Measurements from ENCODE around the gene DCPS.
"Not testable (repeated sequence)": the region's sequence is repeated elsewhere in the genome, so short reads cannot be mapped to it uniquely, and the experiment has no call there.

The DCPS gene

DNA sequence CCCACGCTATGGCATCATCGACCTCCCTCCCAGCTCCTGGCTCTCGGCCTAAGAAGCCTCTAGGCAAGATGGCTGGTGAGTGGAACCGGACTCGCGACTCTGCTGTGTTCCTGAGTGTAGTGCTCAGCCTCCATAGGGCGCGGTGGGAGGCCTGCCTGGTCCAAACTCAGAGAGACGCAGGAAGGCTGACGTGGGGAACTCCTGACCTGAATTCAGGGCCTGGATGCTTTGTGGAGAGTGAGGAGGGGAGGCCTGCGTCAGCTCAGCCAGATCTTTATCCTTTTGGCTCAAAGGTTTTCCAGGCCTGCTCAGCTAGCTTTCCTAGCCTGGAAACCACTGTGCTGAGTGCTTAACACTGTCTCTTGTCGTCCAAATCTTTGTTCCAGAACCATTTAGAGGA lies 13.0 kb upstream of the DCPS start:
- DNase-seq = no peak

DNA sequence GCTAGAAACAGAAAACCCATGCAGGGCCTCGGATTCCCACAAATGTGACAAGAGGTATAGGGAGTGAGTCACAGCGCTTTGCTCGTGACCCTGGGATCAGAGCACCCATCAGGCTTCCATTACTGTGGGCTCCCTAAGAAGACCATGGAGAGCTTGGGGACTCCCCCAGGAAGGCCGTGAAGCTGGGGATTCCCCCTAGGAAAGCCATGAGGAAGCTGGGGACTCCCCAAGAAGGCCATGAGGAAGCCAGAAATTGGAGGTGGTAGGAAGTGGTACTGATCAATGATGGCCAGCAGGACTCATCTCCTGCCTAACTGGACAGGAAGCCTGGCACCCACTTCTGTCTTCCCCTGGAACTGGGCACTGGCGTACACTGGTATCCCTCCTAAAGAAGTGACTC lies 10.1 kb upstream of the DCPS start:
- DNase-seq = no peak

DNA sequence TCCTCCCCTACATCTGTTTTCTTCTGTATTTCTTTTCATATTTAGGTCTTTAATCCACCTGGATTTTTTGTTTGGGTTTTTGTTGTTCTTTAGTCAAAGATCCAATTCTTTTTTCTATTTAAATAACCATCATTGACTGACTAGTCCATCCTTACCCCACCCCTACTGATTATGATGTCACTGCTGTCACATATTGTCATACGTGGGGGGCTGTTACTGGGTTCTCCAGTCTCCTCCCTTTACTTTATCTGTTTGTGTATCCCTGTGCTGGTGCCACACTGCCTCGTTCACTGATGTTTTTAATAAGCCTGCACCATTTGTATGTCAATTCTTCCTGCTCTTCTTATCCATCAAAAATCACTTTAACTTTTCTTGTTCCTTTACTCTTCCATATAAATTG lies 6.9 kb upstream of the DCPS start:
- no peak for DNase-seq

DNA sequence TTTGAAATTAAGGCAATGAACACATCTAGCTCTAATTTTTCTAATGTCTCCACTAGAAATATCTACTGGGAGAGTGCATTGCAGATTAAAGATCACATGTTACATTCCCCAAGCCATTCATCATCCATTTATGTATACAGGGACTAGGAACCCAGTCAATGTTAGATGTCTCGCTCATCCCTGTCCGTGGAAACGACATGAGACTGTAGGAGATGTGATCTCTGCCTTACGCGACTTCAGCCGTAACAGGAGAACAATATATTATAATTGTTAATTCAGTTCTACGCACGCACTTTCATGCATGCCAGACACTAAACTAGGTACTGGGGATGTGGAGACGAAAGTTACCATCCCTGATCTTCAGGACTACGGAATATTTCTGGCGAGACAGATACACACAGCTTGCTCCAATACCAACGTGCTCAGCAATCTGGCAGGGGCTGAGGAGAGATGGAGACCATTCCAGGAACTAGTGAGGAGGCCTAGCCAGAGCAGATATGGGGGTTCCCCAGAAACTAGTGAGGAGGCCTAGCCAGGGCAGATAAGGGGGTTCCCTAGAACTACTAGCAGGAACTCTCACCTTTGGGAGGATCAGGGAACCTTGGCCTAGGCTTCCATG lies 706 bp downstream of the DCPS start:
- DNase-seq = no peak

DNA sequence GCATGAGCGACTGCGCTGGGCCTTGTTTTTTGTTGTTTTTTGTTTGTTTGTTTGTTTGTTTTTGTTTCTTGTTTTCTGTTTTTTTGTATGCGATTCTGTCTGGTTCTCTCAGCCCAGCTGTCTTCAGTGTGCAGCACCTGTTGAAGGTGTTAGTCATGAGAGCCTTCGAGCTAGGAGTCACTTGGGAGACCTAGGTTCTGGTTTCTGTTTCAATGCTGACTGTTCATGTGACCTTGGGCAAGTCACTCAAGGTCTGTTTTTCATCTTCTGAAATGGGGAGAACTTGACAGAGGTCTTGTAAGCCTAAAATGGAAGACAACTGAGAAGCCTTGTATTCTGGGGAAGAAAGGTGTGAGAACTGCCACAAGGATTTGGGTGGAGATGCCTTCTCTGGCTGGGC lies 1.8 kb downstream of the DCPS start:
- no peak for DNase-seq

DNA sequence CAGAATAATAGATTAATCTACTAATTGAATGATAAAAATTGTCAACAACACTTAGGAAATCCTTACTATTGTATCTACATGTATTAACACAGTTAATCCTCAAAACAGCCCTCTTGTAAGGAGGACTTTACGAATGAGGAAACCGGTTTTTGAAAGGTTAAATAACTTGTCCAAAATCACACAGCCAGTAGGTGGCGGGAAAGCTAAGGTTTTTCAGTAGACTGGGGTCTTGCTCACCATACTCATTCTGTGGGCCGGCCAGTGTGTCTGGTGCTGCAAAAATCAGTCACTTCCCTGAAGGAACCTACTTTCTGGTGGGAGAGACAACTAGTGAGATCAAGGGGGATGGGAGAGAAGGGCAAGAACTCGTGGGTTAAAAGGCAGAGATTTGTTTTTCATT lies 3.8 kb downstream of the DCPS start:
- DNase-seq = peak; percentile 72 to 78

DNA sequence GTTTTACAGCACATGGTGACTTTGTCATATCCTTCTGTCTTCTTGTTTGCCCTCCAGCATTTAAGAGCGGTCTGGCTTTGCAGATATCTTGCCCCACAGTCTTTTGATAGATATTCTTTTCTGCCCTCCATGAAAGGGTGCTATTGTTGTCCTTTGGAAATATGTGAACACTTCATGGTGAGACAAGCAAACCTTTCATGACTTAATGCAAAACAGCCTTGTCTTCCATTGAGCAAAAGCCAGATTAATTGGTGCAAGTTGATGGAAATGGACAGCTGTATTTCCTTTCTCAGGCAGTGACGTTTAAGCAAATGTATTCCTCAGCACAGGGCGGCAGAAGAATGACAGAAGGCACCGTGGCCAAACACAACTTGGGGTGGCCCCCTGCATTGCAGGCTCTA lies 4.4 kb downstream of the DCPS start:
- no peak for DNase-seq

DNA sequence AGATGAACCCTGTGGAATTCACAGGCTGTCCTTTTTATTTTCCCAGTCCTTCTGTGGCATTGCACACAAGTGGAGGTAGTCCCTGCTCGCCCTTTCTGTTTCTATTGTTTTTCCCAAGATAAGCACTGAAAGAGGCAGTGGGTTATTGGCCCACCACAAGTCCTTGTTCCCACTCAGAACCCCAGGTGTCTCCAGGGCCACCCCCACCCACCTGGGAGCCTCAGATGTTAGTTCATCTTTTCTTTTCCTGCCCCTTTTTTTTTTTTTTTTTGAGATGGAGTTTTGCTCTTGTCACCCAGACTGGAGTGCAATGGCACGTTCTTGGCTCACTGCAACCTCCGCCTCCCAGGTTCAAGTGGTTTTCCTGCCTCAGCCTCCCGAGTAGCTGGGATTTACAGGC lies 4.9 kb downstream of the DCPS start:
- not testable (repeated sequence) for DNase-seq

DNA sequence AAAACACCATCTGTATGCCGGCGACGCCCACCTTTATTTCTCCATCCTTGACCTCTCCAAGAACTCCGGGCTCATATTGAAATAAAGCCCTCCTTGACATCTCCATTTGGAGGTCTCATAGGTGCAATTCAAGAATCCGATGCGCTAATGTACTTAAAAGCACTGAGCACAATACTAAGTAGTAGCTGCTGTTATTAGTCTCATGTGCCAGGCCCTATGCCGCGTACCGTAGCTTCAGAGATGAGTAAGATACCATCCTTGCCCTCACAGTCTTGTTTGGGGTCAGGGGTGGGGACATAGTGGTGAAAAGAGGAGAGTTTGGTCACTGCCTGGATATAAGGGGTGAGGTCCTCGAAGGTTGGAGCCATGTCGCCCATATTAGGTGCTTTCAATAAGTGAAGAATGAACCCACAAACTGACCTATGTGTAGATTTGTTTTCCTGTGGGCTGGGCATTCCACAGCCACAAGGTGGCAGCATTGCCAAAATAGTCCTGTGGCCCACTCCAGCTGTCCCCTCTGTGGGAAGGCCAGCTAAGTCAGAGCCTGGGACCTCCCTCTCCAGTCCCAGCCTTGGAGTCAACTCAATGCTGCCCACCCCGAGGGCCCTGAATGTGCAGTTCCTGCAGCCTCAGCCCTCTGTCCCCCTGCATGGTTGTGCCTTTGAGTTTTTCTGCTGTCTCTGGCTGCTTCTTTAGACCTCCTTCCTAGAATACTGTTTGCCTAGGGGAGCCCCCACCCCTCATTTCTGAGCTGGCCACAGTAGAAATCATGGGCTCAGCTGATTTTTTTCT lies 6.5 kb downstream of the DCPS start:
- peak; percentile 39 to 44 for DNase-seq

DNA sequence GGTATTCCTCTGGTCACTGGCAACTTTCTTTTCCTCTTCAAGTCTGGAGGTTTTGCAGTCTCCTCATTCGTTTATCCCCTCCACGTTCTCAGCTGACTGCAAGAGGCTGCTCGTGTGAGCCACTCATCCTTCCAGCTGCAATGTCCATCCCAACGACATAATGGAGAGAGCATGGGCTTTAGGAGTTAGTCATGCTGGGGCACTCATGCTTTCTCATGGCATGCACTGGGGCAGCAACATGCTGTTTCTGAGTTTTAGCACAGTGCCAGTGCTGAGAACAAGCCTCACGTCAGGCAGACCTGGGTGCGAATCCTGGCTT lies 7.1 kb downstream of the DCPS start:
- no peak for DNase-seq

DNA sequence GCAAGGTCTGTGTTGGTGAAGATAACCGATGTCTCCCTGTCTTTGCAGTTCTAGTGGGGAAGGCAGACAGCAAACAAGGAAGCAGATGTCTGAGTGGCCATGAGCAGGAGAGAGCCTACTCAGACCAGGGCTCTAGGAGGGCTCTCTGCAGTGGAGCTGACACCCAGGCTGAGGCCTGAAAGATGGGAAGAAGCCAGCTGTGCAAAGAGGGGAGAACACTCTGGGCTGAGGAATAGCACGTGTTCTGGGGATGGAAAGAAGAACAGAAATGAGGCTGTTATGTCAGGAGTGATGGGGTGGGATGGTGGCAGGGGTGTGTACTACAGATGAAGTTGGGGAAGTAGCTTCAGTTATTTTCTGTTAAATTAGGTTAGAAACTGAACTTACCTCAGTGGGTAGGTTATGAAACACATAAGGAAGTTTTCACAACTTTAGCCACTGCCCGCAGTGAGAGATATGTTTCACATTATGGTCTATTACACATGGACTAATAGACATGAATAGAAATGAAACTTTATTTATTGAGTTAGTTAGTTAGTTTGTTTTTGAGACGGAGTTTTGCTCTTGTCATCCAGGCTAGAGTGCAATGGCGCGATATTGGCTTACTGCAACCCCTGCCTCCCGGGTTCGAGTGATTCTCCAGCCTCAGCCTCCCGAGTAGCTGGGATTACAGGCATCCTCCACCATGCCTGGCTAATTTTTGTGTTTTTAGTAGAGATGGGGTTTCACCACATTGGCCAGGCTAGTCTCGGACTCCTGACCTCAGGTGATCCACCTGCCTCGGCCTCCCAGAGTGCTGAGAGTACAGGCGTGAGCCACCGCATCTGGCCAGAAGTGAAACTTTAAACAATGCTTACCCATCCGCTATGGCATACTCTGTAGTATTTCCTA lies 7.8 kb downstream of the DCPS start:
- peak; percentile 69 to 75 for DNase-seq

DNA sequence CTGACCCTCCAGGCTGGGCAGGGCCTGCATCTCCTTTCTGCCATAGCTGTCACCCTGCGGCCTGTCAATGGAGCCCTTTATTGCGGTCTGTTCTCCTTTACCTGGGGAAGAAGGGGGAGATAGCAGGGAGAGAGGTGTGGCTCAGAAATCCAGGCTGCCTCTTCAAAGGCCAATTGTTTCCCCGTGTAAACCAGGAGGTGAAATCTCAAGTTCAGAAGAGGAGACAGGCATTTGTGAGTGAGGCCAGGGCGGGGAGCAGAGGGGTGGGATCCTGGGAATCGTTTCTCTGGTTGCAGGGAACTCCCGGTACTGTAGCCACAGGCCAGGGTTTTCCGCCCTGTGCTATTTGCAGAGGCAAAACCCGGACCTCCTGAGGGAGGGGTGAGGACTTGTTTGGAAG lies 9.1 kb downstream of the DCPS start:
- DNase-seq = no peak

DNA sequence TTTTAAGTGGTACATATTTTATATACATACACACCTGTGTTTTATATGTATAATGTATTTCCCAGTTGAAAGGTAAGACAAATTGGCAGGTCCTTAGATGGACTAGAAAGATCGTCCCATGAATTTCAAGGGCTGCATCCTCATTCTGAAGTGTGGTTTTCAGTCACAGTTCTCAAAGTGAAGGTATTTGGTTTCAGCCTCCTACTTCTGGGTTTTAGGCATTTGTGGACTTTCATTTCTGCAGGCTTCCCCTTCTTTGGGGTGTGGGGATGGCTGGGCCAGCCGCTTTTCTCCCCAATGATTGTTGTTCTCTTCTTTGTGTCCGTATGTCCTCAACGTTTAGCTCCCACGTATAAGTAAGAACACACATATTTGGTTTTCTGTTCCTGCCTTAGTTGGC lies 10.0 kb downstream of the DCPS start:
- DNase-seq = no peak

DNA sequence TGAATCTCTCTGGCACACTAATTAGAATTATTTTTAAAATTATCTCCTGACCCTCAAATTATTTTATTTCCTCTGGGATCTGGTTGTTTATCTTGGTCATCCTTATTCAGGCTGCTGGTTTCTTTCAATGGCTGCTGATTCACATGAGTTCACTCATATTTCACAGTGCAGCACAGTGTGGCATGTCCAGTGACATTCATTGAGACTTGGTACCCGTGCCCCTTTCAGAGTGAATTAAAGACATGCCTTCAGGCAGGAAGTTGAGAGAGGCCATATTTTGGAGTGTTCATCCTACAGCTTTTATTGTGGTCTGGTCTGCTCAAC lies 13.5 kb downstream of the DCPS start:
- no peak for DNase-seq

DNA sequence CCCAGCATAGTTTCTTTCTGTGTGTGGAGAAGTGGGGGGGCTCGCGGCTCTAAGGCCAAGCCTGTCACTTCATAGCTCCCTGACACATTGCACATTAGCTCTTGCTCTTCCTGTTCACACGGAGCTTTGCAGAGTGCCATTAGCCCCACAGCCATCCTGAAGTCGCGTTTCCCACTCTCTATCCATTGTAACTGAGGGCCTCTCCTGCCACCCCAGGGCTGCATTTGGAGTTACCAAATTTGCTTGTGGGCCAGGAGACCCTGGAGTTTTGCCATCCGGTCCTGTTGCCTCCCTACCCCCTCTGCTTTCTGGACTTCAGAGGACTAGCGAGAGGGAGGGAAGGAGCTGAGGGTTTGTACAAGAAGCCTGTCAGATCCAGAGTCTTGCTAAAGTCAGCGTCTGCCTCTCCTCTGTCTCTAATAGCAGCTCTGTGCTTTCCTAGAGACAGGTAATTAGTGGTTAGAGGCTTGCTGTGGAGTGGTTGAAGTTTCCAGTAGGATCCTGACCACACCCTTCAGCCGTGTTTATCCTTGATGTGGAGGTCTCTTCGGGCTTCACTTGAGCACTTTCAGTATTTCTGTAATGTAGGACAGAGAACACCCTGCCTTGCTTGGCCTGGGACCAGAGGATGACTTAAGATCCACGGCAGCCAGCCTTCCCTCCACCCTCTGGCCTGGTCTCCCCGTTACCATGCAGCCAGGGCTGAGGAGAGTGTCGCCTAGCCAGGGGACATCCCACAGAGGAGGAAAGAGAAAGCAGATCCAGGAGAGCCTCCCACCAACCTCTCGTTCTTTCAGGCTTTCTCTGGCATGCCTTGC lies 14.1 kb downstream of the DCPS start:
- DNase-seq = peak; percentile 90 to 91

DNA sequence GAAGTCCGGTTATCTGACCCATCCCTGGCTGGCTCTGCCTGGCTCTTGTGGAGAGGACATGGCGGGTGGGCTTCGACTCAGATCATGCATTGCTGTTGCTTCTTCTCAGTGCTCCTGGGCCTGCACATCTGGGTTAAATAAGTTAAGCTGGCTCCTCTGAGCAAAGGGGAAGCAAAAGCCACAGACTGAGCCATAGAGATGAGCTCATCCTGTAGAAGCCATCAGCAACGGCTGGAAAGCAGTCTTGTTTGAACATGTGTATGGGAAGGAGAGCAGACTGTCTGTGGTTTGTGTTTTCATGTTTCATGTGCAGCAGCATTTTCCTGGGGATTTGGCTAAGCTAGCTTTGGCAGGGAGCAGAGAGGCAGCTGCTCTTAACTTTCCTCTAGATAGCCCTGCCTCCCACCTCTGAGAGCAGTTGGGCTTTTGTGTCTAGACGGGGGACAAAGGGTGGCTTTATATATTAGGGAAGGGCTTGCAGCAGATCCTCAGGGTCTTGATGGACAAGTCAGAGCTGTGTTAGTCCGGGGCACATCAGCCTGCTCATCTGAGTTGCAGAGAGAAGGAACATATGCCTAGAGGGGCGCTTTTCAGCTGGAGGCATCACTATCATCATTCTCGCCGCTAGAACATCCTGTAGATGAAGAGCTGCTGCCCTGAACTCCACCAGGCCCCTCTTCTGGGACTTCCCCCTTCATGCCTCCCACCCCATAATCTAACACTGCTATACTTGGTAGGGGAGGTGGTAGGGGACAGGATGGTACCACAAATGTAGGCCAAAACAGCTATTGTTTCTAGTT lies 14.9 kb downstream of the DCPS start:
- peak; percentile 99 for DNase-seq

DNA sequence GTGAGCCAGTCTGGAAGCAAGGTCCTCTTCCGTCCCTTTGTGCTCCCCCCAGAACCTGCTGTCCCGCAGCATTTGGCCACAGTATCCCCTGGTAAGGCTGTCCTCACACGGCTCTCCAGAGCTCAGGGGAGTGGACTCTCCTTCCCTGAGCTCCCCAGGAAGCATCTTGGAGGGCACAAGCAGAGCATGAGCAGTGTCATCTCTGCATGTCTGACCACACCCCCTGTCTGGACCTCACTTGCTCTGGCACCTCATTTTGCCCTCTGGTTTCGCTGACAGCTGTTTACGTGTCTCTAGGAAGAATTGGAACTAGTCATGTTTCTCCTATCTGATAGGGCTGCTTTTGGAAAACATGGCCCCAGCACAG lies 15.5 kb downstream of the DCPS start:
- no peak for DNase-seq

DNA sequence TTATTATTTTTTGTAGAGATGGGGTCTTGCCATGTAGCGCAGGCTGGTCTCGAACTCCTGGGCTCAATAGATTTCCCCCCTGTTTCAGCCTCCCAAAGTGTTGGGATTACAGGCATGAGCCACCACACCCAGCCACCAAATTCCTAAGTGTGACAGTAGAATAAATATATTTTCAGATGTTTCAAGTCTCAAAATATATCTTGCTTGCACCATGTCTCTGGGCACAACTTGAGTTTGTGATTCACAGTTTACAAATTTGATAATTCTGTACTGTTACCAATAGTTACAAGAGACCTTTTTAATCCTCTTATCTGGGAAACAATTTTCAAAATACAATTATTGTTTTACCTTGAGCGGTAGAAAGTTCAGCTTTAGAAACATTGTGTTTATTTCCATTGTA lies 19.1 kb downstream of the DCPS start:
- DNase-seq = no peak

DNA sequence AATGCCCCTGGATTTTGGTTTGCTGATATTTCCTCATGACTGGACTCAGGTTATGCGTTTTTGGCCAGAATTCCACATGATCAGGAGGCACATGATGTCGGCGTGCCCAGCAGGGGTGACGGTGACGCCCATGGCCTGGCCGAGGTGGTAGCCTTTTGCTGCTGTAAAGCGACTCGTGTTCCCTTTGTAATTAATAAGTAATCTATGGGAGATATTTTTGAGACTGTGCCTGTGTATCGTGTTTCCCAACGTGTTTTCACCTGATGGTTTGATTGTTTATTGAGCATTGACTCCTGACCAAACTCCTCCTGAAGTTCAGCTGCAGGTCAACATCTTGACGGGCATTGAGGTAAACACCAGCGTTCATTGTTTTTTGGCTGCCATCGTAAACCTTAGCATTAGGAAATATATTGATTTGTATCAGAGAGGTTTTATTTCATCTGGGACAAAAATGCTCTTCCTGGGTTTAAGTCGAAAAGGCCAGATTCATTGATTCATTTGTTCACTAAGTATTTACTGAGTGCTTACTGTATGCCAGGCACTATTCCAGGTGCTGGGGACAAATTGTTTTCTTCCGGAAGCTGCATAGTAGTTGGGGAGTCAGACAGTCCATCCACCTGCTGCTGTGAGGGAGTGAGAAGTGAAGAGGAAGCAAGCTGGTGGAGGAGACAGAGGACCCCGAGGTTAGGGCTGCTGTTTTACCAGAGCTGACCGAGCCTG lies 23.6 kb downstream of the DCPS start:
- DNase-seq = no peak

DNA sequence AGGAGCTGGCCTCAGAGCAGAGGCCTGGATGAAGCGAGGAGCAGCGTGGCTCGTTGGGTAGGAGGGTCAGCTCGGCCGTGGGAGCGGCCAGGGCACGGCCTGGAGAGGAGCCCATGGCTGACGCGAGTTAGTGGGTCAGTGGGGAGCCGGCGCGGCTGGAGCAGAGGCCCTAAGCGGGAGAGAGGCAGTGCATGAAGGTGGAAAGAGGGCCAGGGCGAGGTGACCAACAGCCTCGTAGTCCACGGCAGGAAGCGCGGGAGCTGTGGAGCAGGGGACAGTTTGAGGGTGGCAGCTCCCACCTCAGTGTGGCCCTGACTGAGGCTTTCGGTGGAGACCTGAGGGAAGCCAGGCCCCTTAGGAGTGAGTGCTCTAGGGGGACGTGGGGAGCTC lies 24.1 kb downstream of the DCPS start:
- DNase-seq = no peak

DNA sequence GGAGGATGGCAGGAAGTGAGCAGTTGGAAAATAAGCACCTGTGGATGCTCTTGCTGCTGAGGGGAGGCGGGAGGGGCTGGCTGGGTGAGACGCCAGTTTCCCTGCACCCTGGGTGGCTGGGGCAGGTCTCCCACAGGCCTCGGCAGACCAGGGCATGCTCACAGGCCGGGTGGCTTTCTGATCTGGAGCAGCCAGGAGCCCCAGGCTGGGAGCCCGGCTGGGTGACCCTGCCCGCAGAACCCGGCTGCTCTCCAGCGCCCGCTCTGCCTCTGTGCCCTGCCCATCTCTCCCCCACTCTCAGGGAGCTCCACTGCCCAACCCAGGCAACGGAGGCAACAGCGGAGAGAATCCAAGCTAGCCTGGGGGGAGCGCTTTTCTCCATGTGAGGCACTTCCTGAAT lies 24.6 kb downstream of the DCPS start:
- no peak for DNase-seq
